ENCODE measurements around the gene ACADM.
"Not testable (repeated sequence)": the region's sequence is repeated elsewhere in the genome, so short reads cannot be mapped to it uniquely, and the experiment has no call there.

Gene ACADM

GRCh38 chr1:75796376-75797272, 72.1 kb downstream of the ACADM start, which contains the start of gene MSH4:
MSH4 (plus strand) TSS chr1:75796882; CDS start chr1:75796986, 104 bp downstream.
- DNase-seq = no peak

GRCh38 chr1:75797273-75797588, 72.7 kb downstream of the ACADM start:
- DNase-seq = no peak

DNA sequence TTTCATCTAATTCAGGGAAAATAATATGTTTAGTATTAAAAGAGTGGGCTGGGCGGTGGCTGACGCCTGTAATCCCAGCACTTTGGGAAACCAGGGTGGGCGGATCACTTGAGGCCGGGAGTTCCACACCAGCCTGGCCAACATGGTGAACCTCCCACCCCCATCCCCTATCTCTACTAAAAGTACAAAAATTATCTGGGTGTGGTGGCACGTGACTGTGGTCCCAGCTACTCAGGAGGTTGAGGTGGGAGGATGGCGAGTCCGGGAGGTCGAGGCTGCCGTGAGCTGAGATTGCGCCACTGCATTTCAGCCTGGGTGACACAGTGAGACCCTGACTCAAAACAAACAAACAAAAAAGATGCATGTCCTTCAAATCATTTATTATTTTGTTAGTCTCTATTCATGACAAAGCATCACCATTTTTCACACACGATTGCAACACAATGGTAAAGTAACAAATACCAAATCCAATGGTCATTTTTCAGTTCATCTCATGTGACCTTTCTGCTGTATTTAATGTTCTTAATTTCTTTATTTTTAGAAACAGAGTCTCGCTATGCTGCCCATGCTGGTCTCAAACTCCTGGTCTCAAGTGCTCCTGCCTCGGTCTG, 73.2 kb downstream of the ACADM start:
- no peak for DNase-seq

DNA sequence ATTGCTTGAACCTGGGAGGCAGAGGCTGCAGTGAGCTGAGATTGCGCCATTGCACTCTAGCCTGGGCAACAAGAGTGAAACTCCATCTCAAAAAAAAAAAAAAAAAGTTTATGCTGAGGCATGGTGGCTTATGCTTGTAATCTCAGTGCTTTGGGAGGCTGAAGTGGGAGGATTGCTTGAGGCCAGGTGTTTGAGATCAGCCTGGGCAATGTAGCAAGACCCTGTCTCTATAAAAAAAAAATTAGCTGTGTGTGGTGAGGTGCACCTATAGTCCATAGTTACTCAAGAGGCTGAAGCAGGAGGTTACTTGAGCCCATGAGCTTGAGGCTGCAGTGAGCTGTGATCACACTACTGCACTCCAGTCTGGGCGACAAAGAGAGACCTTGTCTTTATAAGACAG, 77.0 kb downstream of the ACADM start:
- not testable (repeated sequence) for DNase-seq

GRCh38 chr1:75808921-75809320, 84.4 kb downstream of the ACADM start:
- no peak for DNase-seq

DNA sequence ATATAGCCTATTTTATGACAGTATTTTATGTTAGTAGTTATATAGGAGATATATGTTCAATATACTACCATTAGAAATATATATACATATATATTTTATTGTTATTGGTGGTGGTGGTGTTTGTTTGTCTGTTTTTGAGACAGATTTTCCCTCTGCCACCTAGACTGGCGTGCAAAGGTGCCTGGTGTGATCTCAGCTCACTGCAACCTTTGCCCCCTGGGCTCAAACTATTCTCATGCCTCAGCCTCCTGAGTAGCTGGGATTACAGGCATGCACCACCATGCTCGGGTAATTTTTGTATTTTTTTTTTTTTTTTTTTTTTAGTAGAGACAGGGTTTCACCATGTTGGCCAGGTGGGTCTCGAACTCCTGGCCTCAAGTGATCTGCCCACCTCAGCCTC, 85.6 kb downstream of the ACADM start:
- not testable (repeated sequence) for DNase-seq

- no peak for DNase-seq
These were observed 86.9 kb downstream of the ACADM start for GRCh38 chr1:75811211-75811981.

DNA sequence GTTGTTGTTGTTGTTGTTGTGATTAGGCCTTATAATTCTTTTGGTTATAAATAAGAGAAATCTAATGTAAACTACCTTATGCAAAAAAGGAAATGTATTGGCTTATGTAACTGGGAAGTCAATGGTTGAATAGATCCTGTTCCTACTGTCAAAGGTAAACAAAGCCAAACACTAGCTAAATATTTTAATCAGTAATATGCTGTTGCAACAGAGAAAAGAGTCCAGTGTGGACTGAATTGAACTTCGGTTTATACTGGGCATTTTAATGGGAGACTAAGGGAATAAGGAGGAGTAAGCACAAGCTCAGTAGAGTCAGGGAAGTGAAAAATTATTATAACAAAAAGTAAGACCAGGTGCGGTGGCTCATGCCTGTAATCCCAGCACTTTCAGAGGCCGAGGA, 87.6 kb downstream of the ACADM start:
- DNase-seq = no peak

All from activated effector memory CD4-positive, alpha-beta T cell treated with Interleukin-2 at 50 U/mL for 16 hours (primary cell).